GM18873 (cell line): ENCODE measurements around the gene ROR2.
"Not testable (repeated sequence)": the region's sequence is repeated elsewhere in the genome, so short reads cannot be mapped to it uniquely, and the experiment has no call there.

ENCODE experiments used
- ATAC-seq: cut with Tn5 transposase; IDR thresholded peaks from one replicate; pipeline ENCODE4 v1.9.1; 2021; ENCODE audit warnings: mild to moderate bottlenecking, moderate library complexity, moderate number of reproducible peaks; ENCODE audit not compliant: unreplicated experiment, low FRiP score

The ROR2 gene

DNA sequence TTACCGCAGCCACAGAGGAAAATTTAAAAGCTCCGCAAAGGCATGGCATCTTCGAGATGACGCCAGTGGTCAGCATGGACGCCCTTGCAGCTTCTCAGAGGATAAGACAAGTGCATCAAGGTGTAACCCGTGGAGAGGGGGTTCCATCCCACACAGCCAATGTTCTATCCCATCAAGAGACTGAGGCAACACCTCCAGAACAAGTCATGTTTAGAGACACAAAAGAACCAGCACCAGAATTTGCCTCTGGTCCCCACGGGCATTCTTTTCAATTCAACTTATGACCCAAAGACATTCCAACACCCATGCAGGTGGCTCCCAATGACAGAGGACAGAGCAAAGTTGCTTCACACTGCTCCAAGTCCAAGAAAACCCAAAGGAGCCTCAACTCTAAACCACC, 20.7 kb downstream of the ROR2 start:
- no peak for ATAC-seq

DNA sequence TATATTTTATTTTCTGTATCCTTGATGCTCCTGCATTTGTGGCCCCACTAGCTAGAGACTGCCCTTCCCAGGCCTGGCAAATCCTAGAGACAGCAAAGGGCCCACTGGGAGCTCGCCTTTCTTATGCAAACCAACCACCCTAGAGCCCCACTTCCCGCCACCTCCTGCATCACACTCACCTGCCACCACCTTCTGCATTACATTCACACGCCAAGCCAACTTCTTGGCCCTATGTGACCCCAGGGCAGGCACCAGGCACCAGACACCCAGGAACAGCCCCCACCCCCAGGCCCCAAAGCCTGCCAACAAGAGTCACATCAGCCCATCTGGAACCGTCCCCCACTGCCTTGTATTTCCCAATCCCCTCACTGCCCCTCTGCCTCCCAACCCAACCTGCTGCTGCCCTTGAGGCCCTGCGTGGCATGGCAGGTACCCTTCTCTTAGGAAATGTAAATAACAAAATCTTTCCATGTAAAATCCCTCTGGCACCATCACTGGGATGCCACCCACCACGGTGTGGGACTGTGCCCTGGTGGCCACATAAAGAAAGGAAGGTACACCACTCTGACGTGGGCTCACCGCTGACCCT, 22.0 kb downstream of the ROR2 start:
- no peak for ATAC-seq

DNA sequence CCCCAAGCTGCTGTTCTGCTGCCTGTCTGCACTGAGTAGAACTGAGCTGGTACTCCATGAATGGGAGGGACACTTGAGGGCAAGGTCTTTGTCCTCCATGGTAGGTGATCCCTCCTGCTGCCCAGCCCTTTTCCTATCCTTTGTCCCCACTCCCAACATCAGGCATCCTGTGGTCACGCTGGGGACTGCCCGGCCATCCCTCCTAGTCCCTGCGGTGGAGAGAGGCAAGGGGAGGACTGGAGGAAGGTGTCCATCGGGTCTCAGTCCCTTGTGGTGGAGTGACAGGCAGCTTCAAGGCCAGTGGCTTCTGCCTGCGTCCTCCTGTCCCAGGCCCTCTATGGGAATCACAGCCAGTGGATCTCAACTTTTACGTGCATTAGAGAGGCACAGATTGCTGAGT, 25.9 kb downstream of the ROR2 start:
- ATAC-seq, result no peak

DNA sequence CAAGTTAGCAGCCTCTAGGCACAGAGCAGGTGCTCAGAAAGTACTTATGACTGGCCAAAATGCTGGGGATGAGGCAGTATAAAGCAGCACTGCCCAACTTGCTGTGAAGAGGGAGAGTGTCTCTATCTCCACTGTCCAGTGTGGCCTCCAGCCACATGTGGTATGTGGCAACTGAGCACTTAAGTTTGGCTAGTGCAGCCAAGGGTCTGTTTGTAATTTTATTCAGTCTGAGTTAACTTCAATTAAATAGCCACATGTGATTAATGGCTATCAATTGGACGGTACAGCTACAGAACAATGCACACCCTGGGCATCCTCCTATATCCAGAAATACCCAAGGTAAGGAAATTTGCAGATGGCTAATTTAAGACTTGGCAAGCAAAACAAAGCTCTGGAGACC, 26.9 kb downstream of the ROR2 start:
- no peak for ATAC-seq

DNA sequence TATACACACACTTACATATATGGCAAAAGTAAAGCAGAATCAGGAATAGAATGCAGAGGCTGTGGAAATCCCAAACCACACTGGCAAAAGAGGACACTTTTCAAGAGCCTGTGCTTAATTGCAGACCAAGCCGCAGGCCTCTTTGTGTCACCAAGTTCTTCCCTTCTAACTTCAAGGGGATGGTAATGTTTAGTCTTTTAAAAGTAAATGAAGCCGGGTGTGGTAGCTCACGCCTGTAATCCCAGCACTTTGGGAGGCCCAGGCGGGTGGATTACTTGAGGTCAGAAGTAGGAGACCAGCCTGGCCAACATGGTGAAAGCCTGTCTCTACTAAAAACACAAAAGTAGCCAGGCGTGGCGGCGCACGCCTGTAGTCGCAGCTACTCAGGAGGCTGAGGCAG, 28.7 kb downstream of the ROR2 start:
- ATAC-seq, result no peak

DNA sequence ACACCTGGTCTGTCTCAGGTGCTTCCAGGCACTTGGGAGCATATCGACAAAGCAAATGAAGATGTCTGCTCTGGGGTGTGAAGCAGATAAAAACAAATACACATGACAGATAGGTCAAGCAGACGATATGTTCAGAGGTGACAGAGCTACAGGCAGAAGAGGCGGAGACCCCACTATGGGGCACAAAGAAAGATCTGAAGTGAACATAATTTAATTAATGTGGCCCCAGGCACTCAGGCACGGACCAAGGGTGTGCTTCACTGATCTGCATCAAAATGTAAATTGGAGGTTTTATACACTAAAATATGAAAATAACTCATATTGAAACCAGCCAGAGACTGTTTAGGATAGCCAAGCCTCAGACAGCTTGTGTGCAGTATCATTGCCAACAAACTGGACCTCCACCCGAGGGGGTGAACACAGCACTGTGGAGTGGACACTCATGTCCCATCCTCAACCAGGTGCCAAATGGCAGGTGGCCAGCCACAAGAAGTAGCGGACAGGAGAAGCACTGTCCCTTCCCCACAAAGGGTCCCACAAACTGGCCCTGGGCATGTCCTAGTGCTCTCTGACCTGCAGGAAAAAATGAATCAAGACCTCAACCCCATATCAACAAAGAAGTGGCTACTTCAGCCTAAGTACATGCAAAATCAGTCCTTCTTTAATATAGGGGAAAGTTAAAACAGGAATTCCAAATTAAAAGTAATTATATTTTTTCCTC, 29.2 kb downstream of the ROR2 start:
- no peak for ATAC-seq

DNA sequence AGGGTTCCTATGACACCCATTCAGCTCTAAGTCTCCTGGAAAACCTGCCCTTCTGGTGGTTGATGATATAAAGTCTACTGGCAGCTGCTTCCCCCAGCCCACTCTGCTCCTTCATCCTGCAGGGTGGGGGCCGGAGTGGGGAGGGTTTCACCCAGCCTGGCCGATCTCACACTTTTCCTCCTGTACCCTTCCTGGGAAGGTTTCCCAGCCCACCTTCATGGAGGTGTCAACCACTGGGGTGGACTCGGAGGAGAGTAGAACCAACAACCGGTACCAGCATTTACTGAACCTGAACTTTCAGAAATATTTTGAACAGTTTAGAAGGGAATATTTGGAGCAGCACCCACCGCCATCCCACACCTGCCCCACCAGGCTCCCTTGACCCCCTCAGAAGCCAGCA, 30.4 kb downstream of the ROR2 start:
- no peak for ATAC-seq

DNA sequence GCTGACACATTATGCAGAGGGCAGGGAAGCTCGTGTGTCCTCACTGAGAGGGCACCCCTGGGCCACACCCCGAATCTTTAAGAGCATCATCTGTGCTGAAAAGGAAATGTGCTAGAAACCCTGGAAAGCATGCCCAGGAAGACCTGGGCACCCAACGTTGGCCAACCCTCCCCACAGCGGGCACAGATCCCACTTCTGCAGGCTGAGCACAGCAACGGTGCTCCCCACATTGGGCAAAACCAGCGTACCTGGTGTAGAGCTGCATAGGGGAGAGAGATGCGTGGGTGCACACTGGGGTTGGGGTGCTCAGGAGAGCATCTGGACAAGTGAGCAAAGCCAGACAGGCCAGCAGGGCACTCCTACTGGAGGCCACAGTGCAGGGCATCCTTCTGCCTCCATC, 32.6 kb downstream of the ROR2 start:
- ATAC-seq, result no peak

DNA sequence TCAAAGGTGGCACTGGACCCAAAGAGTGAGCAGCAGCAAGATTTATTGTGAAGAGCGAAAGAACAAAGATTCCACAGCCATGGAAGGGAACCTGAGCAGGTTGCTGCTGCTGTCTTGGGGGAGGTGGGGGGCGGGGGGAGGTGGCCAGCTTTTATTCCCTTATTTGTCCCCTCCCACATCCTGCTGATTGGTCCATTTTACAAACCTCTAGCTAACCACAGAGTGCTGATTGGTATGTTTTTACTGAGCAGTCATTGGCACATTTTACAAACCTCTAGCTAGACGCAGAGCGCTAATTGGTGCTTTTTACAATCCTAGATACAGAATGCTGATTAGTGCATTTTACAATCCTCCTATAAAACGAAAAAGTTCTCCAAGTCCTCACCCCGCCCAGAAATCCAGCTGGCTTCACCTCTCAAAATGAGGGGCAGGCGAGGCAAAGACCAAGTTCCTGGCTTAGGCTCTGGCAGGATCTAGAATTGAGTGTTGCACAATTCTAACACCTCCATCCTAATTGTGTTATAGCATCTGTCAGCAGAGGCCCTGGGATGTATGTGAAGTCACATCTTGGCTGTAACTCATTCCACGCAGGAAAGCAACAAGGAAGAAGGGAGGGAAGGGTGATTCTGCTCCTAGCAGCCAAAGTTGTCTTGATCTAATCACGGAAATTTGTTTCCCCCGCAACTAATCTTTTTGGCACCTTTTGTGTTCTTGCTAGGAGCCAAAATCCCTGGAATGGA, 34.3 kb downstream of the ROR2 start:
- ATAC-seq, result no peak

DNA sequence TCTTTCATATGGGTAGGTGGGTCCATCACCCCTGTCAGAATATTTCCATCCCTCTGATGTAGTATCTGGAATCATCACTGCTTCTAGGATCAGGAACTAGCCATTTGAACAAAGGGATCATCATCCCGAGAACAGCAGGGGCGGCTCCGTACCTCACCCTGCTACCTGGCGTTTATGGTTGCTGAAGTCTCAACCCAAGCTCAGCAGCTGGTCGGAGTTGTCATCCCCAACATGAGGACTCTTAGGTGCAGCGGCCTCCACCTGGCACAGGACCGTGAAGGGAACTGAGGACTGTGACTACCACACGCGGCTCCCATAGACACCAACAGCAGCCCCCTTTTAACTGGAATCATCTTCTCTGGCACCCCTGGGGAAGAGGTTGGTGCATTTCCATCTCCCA, 35.1 kb downstream of the ROR2 start:
- ATAC-seq, result no peak

DNA sequence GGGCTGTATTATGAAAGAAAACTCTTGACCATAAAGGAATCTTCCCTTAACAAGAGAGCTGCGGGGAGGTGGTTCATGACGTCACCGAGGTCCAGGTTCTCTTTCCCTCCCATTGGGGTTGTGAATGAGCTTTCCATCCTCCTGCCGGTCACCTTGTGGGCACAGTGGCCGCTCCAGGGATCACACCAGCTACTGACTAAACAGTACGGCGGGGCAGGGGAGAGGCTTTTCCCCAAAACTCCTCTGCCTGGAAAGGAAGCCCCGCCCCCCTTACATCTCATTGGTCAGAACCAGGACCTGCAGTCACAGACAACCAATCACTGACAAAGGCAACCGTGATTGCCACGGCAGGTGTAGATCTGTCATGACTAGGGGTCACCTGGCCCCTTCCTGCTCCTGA, 35.6 kb downstream of the ROR2 start:
- no peak for ATAC-seq

DNA sequence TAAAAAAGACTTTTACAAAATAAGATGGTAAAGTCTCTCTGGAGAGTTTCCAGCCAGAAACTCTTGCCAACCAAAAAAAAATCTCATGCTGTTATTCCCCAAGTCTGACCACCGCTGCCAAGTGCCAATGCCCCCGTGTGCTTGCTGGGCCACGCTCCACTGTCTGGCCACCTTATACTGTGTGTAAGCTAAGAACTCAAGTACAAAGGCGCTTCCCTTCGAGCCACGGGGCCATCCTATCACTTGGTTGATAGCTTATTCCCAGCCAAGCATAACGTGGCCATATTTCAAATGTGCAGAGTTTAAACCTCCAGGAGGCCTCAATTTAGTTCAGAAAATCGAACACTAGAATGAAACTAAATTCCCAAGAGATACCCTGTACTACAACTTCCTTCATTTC, 36.0 kb downstream of the ROR2 start:
- no peak for ATAC-seq

DNA sequence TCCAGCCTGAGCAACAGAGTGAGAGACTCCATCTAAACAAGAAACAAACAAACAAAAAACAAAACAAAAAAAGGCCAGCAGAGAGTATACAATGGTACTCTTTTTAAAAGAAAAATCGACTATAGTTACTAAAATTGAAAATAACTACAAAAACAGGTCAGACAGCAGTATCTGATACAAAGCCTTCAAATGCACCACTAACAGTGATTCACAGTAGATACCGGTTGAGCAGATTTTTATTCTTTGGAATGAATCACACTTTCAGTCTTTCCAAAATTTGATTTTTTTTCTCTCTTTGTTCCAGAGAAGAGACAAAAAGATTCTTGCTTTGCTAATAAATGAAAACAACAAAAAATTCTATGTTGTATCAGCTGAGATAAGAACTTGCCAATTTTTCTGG, 36.9 kb downstream of the ROR2 start:
- ATAC-seq, result no peak

DNA sequence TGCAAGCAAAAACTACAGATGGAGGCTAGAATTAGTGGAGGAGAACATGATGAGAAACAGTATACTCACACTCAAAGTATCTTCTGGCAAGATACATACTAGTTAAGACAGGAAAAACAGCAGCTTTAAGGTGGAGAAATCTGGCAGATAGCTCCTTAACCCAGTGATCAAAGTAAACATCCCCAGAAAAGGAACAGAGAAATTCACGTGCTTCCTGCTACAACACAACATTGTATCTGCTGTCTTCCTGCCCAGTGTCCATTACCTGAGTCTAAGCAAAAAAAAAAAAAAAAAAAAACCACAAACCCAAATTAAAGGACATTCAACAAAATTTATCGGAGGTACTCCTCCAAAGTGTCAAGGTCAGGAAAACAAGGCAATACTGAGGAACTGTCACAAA, 38.4 kb downstream of the ROR2 start:
- no peak for ATAC-seq

DNA sequence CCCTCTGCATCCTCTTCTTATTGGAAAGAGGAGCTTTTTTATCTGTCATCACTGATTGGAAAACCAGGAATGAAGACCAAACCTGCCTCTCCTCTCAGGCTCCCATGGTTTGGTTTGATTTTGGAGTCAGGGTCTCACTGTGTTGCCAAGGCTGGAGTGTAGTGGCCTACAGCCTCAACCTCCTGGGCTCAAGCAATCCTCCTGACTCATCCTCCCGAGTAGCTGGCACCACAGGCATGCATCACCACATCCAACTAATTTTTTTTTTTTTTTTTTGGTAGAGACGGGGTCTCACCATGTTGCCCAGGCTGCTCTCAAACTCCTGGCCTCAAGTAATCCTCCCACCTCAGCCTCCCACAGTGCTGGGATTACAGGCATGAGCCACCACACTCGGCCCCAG, 40.8 kb downstream of the ROR2 start:
- ATAC-seq, result not testable (repeated sequence)

DNA sequence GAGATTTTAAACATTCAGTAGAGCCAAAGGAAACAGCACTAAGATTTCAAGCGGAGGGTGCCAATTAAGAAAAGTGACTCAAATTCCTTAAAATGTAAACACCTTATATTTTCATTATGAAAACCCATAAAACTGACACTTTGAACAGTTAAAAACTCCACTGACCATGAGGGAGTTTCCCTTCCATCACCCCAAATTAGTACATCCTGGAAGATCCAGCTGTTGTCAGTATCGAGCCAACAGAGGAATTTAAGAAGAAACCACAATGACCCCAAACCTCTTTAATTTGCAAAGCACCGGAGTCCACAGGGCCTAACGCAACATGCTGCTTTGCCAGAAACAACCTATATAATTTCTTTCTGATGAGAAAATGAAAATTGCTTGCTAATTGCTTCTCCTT, 41.3 kb downstream of the ROR2 start:
- ATAC-seq, result no peak

DNA sequence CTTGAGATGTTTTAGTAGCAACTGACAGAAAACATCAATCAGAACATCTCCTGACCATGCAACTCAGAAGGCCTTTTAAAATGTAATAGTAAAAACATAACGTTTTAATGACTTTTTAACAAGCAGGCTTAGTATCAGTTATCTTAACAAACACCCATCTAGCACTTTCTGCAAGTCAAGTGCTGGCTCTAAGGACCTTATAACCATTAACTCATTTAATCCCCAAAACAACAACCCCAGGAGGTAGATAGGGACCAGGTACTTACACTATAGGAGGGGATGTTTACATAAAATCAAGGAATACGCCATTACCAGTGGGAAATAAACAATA, 41.8 kb downstream of the ROR2 start:
- no peak for ATAC-seq

DNA sequence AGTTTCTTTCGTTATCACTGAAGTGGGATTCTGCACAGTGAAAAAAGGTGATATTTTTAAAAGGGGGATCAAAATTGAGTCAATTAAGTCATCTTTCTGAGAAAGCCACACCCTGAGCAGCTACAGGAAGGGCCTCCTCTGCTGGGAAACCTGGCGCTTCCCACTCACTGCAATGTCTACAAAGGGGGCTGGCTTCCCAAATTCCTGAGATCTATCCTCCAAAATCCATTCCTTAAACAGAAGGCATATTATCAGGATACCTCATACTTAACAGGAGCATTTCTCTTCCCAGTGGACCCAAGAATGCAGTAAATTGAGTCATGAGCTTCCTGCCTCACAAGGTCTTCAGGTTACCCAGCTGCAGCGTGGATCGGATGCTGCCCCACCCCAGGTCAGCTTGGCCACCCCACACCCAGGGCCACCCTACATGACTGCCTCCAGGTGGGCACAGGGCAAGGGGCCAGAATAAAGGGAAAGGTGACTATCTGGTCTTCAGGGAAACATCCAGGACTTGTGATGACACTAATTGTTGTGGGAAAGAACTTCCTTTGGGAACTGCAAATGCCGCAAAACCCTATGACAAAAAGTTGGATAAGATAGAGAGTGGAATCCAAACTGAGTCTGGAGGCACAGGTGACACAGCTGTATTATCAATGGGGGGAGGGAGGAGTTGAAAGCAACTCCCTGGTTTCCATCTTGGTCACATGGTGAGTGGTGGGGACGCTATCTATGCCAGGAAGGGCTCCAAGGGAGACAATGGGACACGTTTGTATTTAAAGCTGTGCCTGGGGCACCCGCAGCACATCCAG, 42.3 kb downstream of the ROR2 start:
- no peak for ATAC-seq

DNA sequence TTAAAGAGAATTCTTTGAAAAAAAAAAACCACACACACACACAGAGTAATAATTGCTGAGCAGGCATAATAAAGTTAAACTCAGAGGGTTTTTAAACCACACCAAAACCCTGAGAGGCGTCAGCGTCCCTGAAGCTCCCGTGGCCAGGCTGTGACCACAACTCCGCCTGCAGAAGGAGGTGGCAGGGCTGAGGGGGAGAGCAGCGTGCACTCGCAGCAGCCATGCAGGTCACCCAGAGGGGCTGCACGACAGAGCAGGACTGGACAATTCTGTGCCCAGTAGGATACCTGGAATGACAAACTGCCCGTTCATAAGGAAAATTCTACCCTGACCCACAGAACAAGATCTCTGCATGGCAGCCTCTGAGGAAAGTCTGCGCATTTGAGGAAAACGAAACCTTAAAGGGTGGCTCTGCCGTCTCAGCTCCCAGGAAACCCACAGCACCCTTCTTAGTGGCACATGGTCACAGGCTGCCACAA, 44.0 kb downstream of the ROR2 start:
- ATAC-seq, result no peak

DNA sequence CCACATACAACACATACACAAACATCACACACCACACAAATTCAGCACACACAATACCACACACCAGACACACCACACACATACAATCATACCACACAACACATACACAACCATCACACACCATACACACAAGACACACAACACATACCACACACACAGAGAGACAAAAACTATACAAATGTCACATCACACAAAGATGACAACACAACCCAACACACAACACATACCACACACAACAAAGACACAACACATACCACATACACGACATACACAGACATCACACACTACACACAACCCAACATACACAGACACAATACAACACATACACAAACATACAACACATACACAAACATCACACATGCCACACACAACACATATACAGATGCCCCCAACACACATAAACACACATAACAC, 44.8 kb downstream of the ROR2 start:
- no peak for ATAC-seq

DNA sequence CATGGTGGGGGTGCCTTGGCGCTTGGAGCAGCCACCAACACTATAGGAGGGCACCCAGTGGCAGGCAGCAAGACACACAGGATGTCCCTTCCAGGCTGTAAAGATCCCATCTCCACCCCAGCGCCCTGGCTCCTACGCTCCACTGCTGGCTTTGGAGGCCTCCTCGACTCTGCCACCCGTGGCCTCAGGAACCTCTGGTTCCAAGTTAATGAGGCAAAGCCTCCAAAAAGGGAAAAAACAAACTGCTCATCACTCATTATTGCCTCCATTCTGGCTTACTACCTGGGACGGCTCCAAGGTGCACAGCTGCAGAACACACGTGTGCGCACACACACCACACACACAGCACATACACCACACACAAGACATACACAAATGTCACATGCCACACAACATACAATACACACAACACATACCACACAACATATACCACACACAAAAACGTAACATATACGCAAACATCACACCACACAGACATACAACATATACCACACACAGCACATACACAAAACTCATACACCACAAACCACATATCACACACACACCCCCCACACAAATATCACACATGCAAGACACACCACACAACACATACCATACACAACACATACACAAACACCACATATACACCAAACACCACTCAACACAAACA, 45.3 kb downstream of the ROR2 start:
- no peak for ATAC-seq
